Neuronal stem cell (in vitro differentiated cells): Measurements from ENCODE around the gene SFTPD.

ENCODE experiments used
- DNase-seq: peaks from one replicate; pipeline ENCODE4 v3.0.0-alpha.2; 2013; ENCODE audit warnings: low spot score
- H2AFZ ChIP-seq: one replicate; pipeline ENCODE4 v1.6.1; 2013; ENCODE audit warnings: mild to moderate bottlenecking, low read length, inconsistent platforms
- H2AK5ac ChIP-seq: 2 replicates; pipeline ENCODE4 v1.6.1; 2013; ENCODE audit warnings: low read depth, mild to moderate bottlenecking, inconsistent platforms, low read length, moderate library complexity, mixed read lengths
- H2BK120ac ChIP-seq: 2 replicates; pipeline ENCODE4 v1.6.1; 2013; ENCODE audit warnings: low read depth, mild to moderate bottlenecking, inconsistent platforms, low read length, moderate library complexity, mixed read lengths
- H2BK12ac ChIP-seq: one replicate; pipeline ENCODE4 v1.6.1; 2013; ENCODE audit warnings: low read length, inconsistent platforms
- H2BK15ac ChIP-seq: 2 replicates; pipeline ENCODE4 v1.6.1; 2013; ENCODE audit warnings: mild to moderate bottlenecking, low read length, inconsistent platforms, mixed read lengths
- H2BK5ac ChIP-seq: one replicate; pipeline ENCODE4 v1.6.1; 2013; ENCODE audit warnings: inconsistent platforms, mild to moderate bottlenecking, low read length, moderate library complexity
- H3K14ac ChIP-seq: one replicate; pipeline ENCODE4 v1.6.1; 2013; ENCODE audit warnings: low read length, inconsistent platforms
- H3K18ac ChIP-seq: 2 replicates; pipeline ENCODE4 v1.6.1; 2013; ENCODE audit warnings: low read length, inconsistent platforms
- H3K23ac ChIP-seq: 2 replicates; pipeline ENCODE4 v1.6.1; 2013; ENCODE audit warnings: low read depth, mild to moderate bottlenecking, mixed read lengths, low read length, inconsistent platforms; ENCODE audit not compliant: poor library complexity
- H3K27ac ChIP-seq: replicated peaks from 3 replicates; pipeline ENCODE4 v1.5.1; 2013; ENCODE audit warnings: low read length, inconsistent platforms
- H3K27me3 ChIP-seq, 3 experiments: 2 replicates each; pipeline ENCODE4 v1.6.1; 2013; ENCODE audit warnings: low read length in 3 of 3, mild to moderate bottlenecking in 2 of 3, inconsistent platforms in 1 of 3, low read depth in 1 of 3, mixed read lengths in 1 of 3, moderate library complexity in 1 of 3; ENCODE audit not compliant: control insufficient read depth in 3 of 3, insufficient read depth in 3 of 3
- H3K36me3 ChIP-seq, 2 donors: replicated peaks in 1 of 2; 2 replicates each; pipeline ENCODE4 v1.6.1; 2013; ENCODE audit warnings: low read length in 2 of 2; ENCODE audit not compliant: control insufficient read depth in 2 of 2, insufficient read depth in 2 of 2
- H3K4ac ChIP-seq: 2 replicates; pipeline ENCODE4 v1.6.1; 2013; ENCODE audit warnings: inconsistent platforms, mild to moderate bottlenecking, low read length, moderate library complexity
- H3K4me1 ChIP-seq, 2 donors: 1 replicate in 1 of 2; 2 replicates in 1 of 2; pipeline ENCODE4 v1.6.1; 2013; ENCODE audit warnings: low read length in 2 of 2, low read depth in 1 of 2; ENCODE audit not compliant: control insufficient read depth in 2 of 2, insufficient read depth in 1 of 2
- H3K4me2 ChIP-seq: one replicate; pipeline ENCODE4 v1.6.1; 2013; ENCODE audit warnings: mild to moderate bottlenecking, low read length, inconsistent platforms; ENCODE audit not compliant: insufficient read depth, poor library complexity, severe bottlenecking
- H3K4me3 ChIP-seq, 2 donors: 2 replicates each; pipeline ENCODE4 v1.5.1; 2013; ENCODE audit warnings: low read length in 2 of 2, mild to moderate bottlenecking in 2 of 2, inconsistent platforms in 1 of 2, moderate library complexity in 1 of 2
- H3K79me1 ChIP-seq: one replicate; pipeline ENCODE4 v1.6.1; 2013; ENCODE audit warnings: low read depth, mild to moderate bottlenecking, inconsistent platforms, low read length, moderate library complexity
- H3K9ac ChIP-seq: one replicate; pipeline ENCODE4 v1.6.1; 2013; ENCODE audit warnings: mild to moderate bottlenecking, low read depth, low read length, inconsistent platforms; ENCODE audit not compliant: poor library complexity
- H3K9me3 ChIP-seq, 2 donors: replicated peaks in 1 of 2; 2 replicates each; pipeline versions ENCODE3 to v1.6.1; 2013; ENCODE audit warnings: low read length in 2 of 2, mild to moderate bottlenecking in 2 of 2, inconsistent platforms in 1 of 2, low read depth in 1 of 2, mixed read lengths in 1 of 2, moderate library complexity in 1 of 2; ENCODE audit not compliant: control insufficient read depth in 2 of 2, insufficient read depth in 1 of 2
- H4K8ac ChIP-seq: one replicate; pipeline ENCODE4 v1.6.1; 2013; ENCODE audit warnings: low read depth, mild to moderate bottlenecking, inconsistent platforms, low read length, moderate library complexity
- H4K91ac ChIP-seq: one replicate; pipeline ENCODE4 v1.6.1; 2013; ENCODE audit warnings: low read length, low read depth, mild to moderate bottlenecking, inconsistent platforms; ENCODE audit not compliant: poor library complexity
- WGBS, 2 donors: extraction: QIAGEN DNeasy Blood & Tissue Kit; methylation state at CpG; one replicate each; pipeline ENCODE4 v1.1.7; 2013; ENCODE audit warnings: missing lambda C conversion rate in 2 of 2, mixed read lengths in 1 of 2; ENCODE audit not compliant: insufficient read length in 2 of 2, insufficient replicate concordance in 1 of 2; ENCODE audit errors: extremely low coverage in 2 of 2; 5-methylcytosine and 5-hydroxymethylcytosine counted together

The SFTPD gene

GRCh38 chr10:79982861-79983260 lies 34.0 kb upstream of the SFTPD start:
- Histone ChIP-seq H3K9me3 (no peaks in the 10 kb centered on the region), H2BK5ac (no peak overlapping the region), H2BK120ac (no peak overlapping the region), H3K4me1 (no peaks in the 10 kb centered on the region), H4K91ac (no peak overlapping the region), H3K14ac (no peak overlapping the region), H3K4me3 (no peak overlapping the region), H2AK5ac (no peak overlapping the region), H3K36me3 (no peaks in the 10 kb centered on the region), H3K79me1 (no peaks in the 10 kb centered on the region), H3K9ac (no peak overlapping the region), H2BK12ac (no peak overlapping the region), H3K23ac (peak overlapping the region; percentile 31), H3K27me3 (peaks cover 6 to 74% (median 29%) of the 10 kb centered on the region in 3 experiments), H3K4ac (no peak overlapping the region), H2BK15ac (no peak overlapping the region), H4K8ac (no peak overlapping the region), H3K27ac (no peak overlapping the region), H3K18ac (no peak overlapping the region), H2AFZ (no peak overlapping the region), H3K4me2 (peak overlapping the region; percentile 0)
- whole genome bisulfite sequencing, 2 donors = no CpG with 5 or more reads among the region's 11 CpGs
- no peak for DNase-seq

GRCh38 chr10:79982362-79982800 lies 33.5 kb upstream of the SFTPD start:
- H3K14ac ChIP-seq = no peak overlapping the region
- H2BK15ac ChIP-seq = no peak overlapping the region
- H3K4me1 ChIP-seq = no peaks in the 10 kb centered on the region
- no peak for DNase-seq
- no peaks in the 10 kb centered on the region for H3K79me1 ChIP-seq
- H2BK120ac ChIP-seq = no peak overlapping the region
- H4K91ac ChIP-seq = no peak overlapping the region
- peak overlapping the region; percentile 52 to 88 for H3K4me3 ChIP-seq
- H3K4ac ChIP-seq = no peak overlapping the region
- H3K4me2 ChIP-seq = peak overlapping the region; percentile 100
- no peaks in the 10 kb centered on the region for H3K9me3 ChIP-seq
- no peak overlapping the region for H2BK12ac ChIP-seq
- H3K36me3 ChIP-seq = no peaks in the 10 kb centered on the region
- WGBS, 2 donors = no CpG with 5 or more reads among the region's 25 CpGs
- no peak overlapping the region for H3K23ac ChIP-seq
- H4K8ac ChIP-seq = no peak overlapping the region
- H3K27me3 ChIP-seq = peaks cover 6 to 74% (median 29%) of the 10 kb centered on the region in 3 experiments
- no peak overlapping the region for H3K27ac ChIP-seq
- no peak overlapping the region for H2BK5ac ChIP-seq
- peak overlapping the region; percentile 79 for H3K9ac ChIP-seq
- H2AFZ ChIP-seq = peak overlapping the region; percentile 99
- no peak overlapping the region for H2AK5ac ChIP-seq
- H3K18ac ChIP-seq = no peak overlapping the region

- Histone ChIP-seq H2BK5ac (no peak overlapping the region), H2BK15ac (no peak overlapping the region), H3K4ac (no peak overlapping the region), H2BK12ac (no peak overlapping the region), H3K4me3 (peak overlapping the region; percentile 52 to 88), H3K23ac (no peak overlapping the region), H4K91ac (no peak overlapping the region), H3K4me1 (no peaks in the 10 kb centered on the region), H3K79me1 (no peaks in the 10 kb centered on the region), H3K18ac (peak overlapping the region; percentile 91), H3K9me3 (no peaks in the 10 kb centered on the region), H2AFZ (peak overlapping the region; percentile 99), H2AK5ac (no peak overlapping the region), H3K4me2 (peak overlapping the region; percentile 100), H3K9ac (peak overlapping the region; percentile 73), H3K27me3 (peaks cover 6 to 74% (median 29%) of the 10 kb centered on the region in 3 experiments), H3K36me3 (no peaks in the 10 kb centered on the region), H3K27ac (no peak overlapping the region), H4K8ac (no peak overlapping the region), H2BK120ac (no peak overlapping the region), H3K14ac (peak overlapping the region; percentile 64)
- WGBS, 2 donors = no CpG with 5 or more reads among the region's 89 CpGs
- peak; percentile 36 for DNase-seq
Measured at GRCh38 chr10:79981450-79982361, 32.8 kb upstream of the SFTPD start.

GRCh38 chr10:79980711-79981110 lies 31.8 kb upstream of the SFTPD start:
- Histone ChIP-seq H3K4me1 (no peaks in the 10 kb centered on the region), H3K27ac (no peak overlapping the region), H2AFZ (no peak overlapping the region), H4K8ac (no peak overlapping the region), H4K91ac (no peak overlapping the region), H3K14ac (no peak overlapping the region), H3K23ac (no peak overlapping the region), H2BK5ac (no peak overlapping the region), H2BK15ac (no peak overlapping the region), H3K36me3 (no peaks in the 10 kb centered on the region), H3K9ac (no peak overlapping the region), H3K4me2 (no peak overlapping the region), H3K9me3 (no peaks in the 10 kb centered on the region), H3K27me3 (peaks cover 6 to 64% (median 29%) of the 10 kb centered on the region in 3 experiments), H3K79me1 (no peaks in the 10 kb centered on the region), H2BK12ac (no peak overlapping the region), H3K18ac (no peak overlapping the region), H3K4ac (no peak overlapping the region), H2AK5ac (no peak overlapping the region), H3K4me3 (no peak overlapping the region), H2BK120ac (no peak overlapping the region)
- DNase-seq = no peak
- no CpG with 5 or more reads among the region's 3 CpGs for WGBS, 2 donors
